ENCODE results near the gene ACTG2.

Gene ACTG2

GRCh38 chr2:73915437-73915993, 22.7 kb downstream of the ACTG2 start:
- peak; percentile 15 for DNase-seq

GRCh38 chr2:73916666-73917065, 23.9 kb downstream of the ACTG2 start:
- no peak for DNase-seq

GRCh38 chr2:73917296-73917695, 24.5 kb downstream of the ACTG2 start:
- no peak for DNase-seq

- no peak for DNase-seq
These were observed 24.9 kb downstream of the ACTG2 start for GRCh38 chr2:73917696-73918207.

GRCh38 chr2:73918856-73919255, 26.0 kb downstream of the ACTG2 start:
- DNase-seq = no peak

- no peak for DNase-seq
These were observed 26.9 kb downstream of the ACTG2 start for GRCh38 chr2:73919596-73920228.

- peak; percentile 13 for DNase-seq
These were observed 28.1 kb downstream of the ACTG2 start for GRCh38 chr2:73920577-73921545.

- no peak for DNase-seq
These were observed 28.8 kb downstream of the ACTG2 start for GRCh38 chr2:73921581-73921980.

- no peak for DNase-seq
These were observed 29.9 kb downstream of the ACTG2 start for GRCh38 chr2:73922681-73923080.

- no peak for DNase-seq
These were observed 32.4 kb downstream of the ACTG2 start for GRCh38 chr2:73925033-73925704.

- peak; percentile 66 for DNase-seq
These were observed 33.2 kb downstream of the ACTG2 start for GRCh38 chr2:73925853-73926492.

GRCh38 chr2:73926493-73927327, 33.9 kb downstream of the ACTG2 start, which contains the start of gene DGUOK:
DGUOK (plus strand) TSS chr2:73926880; CDS start chr2:73926911, 31 bp downstream.
- peak; percentile 99 for DNase-seq

GRCh38 chr2:73927344-73927743, 34.5 kb downstream of the ACTG2 start:
- no peak for DNase-seq

- DNase-seq = no peak
These were observed 36.1 kb downstream of the ACTG2 start for GRCh38 chr2:73928963-73929347.

GRCh38 chr2:73930386-73930785, 37.6 kb downstream of the ACTG2 start:
- no peak for DNase-seq

GRCh38 chr2:73931531-73932500, 39.0 kb downstream of the ACTG2 start:
- DNase-seq = no peak

GRCh38 chr2:73933194-73933593, 40.4 kb downstream of the ACTG2 start:
- DNase-seq = no peak

- no peak for DNase-seq
These were observed 42.8 kb downstream of the ACTG2 start for GRCh38 chr2:73935641-73936040.

GRCh38 chr2:73937103-73937885, 44.5 kb downstream of the ACTG2 start:
- DNase-seq = no peak

All from NCI-H2171 treated with DMSO at 0.1 percent for 48 hours (cell line).